IMR-90 (cell line): Measurements from ENCODE around the gene SDHC.

ENCODE experiments used
- BHLHE40 ChIP-seq: fragments of 150-350 bp; IDR thresholded peaks from 2 replicates; pipeline ENCODE4 v1.6.1; 2016; ENCODE audit warnings: mild to moderate bottlenecking, low read depth, low read length
- CEBPB ChIP-seq: IDR thresholded peaks from 2 replicates; pipeline ENCODE4 v1.6.1; 2012; ENCODE audit warnings: low read depth, low read length, improper control_type of control experiment
- CHD1 ChIP-seq: IDR thresholded peaks from 2 replicates; pipeline ENCODE4 v1.6.1; 2012; ENCODE audit warnings: low read depth, low read length, improper control_type of control experiment
- CTCF ChIP-seq: conservative IDR thresholded peaks from 2 replicates; pipeline ENCODE4 v1.5.1; 2012; ENCODE audit warnings: mild to moderate bottlenecking, low read depth, low read length, improper control_type of control experiment
- ELK1 ChIP-seq: fragments of 150-350 bp; IDR thresholded peaks from 2 replicates; pipeline ENCODE4 v1.6.1; 2016; ENCODE audit warnings: low read depth, mild to moderate bottlenecking, low read length, moderate library complexity, borderline replicate concordance
- FOS ChIP-seq: fragments of 150-350 bp; IDR thresholded peaks from 2 replicates; pipeline ENCODE4 v1.6.1; 2016; ENCODE audit warnings: low read depth, low read length
- MAZ ChIP-seq: IDR thresholded peaks from 2 replicates; pipeline ENCODE4 v1.6.1; 2012; ENCODE audit warnings: low read depth, mild to moderate bottlenecking, low read length, improper control_type of control experiment, moderate library complexity, borderline replicate concordance
- MXI1 ChIP-seq: IDR thresholded peaks from 2 replicates; pipeline ENCODE4 v1.6.1; 2012; ENCODE audit warnings: low read depth, mild to moderate bottlenecking, low read length, moderate library complexity, borderline replicate concordance
- POLR2A ChIP-seq: IDR thresholded peaks from 2 replicates; pipeline ENCODE4 v1.6.1; 2012; ENCODE audit warnings: mild to moderate bottlenecking, low read depth, low read length
- RAD21 ChIP-seq: IDR thresholded peaks from 2 replicates; pipeline ENCODE4 v1.6.1; 2012; ENCODE audit warnings: low read length, improper control_type of control experiment
- RCOR1 ChIP-seq: IDR thresholded peaks from 2 replicates; pipeline ENCODE4 v1.6.1; 2012; ENCODE audit warnings: mild to moderate bottlenecking, low read length, improper control_type of control experiment; ENCODE audit not compliant: insufficient replicate concordance
- RFX5 ChIP-seq: IDR thresholded peaks from 2 replicates; pipeline ENCODE4 v1.8.0; 2012; ENCODE audit warnings: low read depth, mild to moderate bottlenecking, low read length, moderate library complexity
- USF2 ChIP-seq: fragments of 150-350 bp; IDR thresholded peaks from 2 replicates; pipeline ENCODE4 v1.6.1; 2017; ENCODE audit warnings: mild to moderate bottlenecking, antibody characterized with exemption, low read length, low read depth

- TF ChIP-seq MAZ, result no peak
- no peak for TF ChIP-seq POLR2A
- no peak for TF ChIP-seq CTCF
- no peak for TF ChIP-seq RFX5
- no peak for TF ChIP-seq MXI1
- no peak for TF ChIP-seq CEBPB
- TF ChIP-seq RAD21, result no peak
- TF ChIP-seq ELK1, result no peak
- no peak for TF ChIP-seq FOS
- TF ChIP-seq BHLHE40, result no peak
- TF ChIP-seq RCOR1, result no peak
- TF ChIP-seq CHD1, result no peak
- no peak for TF ChIP-seq USF2
These were observed 9.8 kb downstream of the SDHC start for GRCh38 chr1:161324020-161324419.
